ENCODE data around the gene ZNF599. TPM values are rescaled to one million over a fixed set of nuclear protein-coding genes. Genes with fewer than 3 reads are reported as not detected.

Gene ZNF599
- total and polyA plus RNA-seq, 2 experiments from 2014 or later = 3.6 to 6.0 TPM

- Mint-ChIP-seq H3K4me3 (no peak overlapping the region), H3K27me3 (ENCODE audit: insufficient read depth, low read depth, poor library complexity) (peaks cover 6% of the 10 kb centered on the region), H3K27ac (no peak overlapping the region), H3K9me3 (peaks cover 30% of the 10 kb centered on the region), H3K4me1 (no peaks in the 10 kb centered on the region), H3K36me3 (ENCODE audit: low read depth) (no peaks in the 10 kb centered on the region; the same call in 2 of the 3 replicates)
- H2AFZ ChIP-seq = no peak overlapping the region
- H3K79me2 ChIP-seq (replicated peaks; ENCODE audit: insufficient read depth) = no peaks in the 10 kb centered on the region
- H3K4me2 ChIP-seq = no peak overlapping the region
- ATAC-seq (no peak), DNase-seq (ENCODE audit: low spot score) (no peak)
- H3K27me3 ChIP-seq (ENCODE audit: insufficient read depth) = no peaks in the 10 kb centered on the region
- H3K36me3 ChIP-seq (ENCODE audit: insufficient read depth) = no peaks in the 10 kb centered on the region
- no peaks in the 10 kb centered on the region for H3K9me2 ChIP-seq (ENCODE audit: insufficient read depth)
- no peak overlapping the region for H3K27ac ChIP-seq (ENCODE audit: low read depth)
- TF ChIP-seq ZNF114 (CRISPR knock-in tag; IDR thresholded peaks at IDR 0.05) (no peak), POLR2AphosphoS5 (IDR thresholded peaks at IDR 0.05; ENCODE audit: low read depth) (no peak), REST (IDR thresholded peaks at IDR 0.05; ENCODE audit: unreplicated experiment) (no peak), STAT1 (IDR thresholded peaks at IDR 0.05; ENCODE audit: unreplicated experiment) (no peak), ZNF331 (CRISPR knock-in tag; IDR thresholded peaks at IDR 0.05; ENCODE audit: low read depth) (no peak), CREB1 (CRISPR knock-in tag; IDR thresholded peaks at IDR 0.05; ENCODE audit: low read depth) (no peak), ZNF462 (CRISPR knock-in tag; IDR thresholded peaks at IDR 0.05) (no peak), EZH2 (IDR thresholded peaks at IDR 0.05; ENCODE audit: low read depth, unreplicated experiment) (no peak), JUNB (IDR thresholded peaks at IDR 0.05; ENCODE audit: unreplicated experiment) (no peak), CTCF (conservative IDR thresholded peaks at IDR 0.05; ENCODE audit: low read depth in 2 of 2) (no peak), ETS1 (IDR thresholded peaks at IDR 0.05) (no peak)
- no peaks in the 10 kb centered on the region for H3K4me1 ChIP-seq (ENCODE audit: insufficient read depth)
- no peak overlapping the region for H3K4me3 ChIP-seq
- H4K20me1 ChIP-seq (replicated peaks; ENCODE audit: insufficient read depth) = no peaks in the 10 kb centered on the region
- H3F3A ChIP-seq (replicated peaks; ENCODE audit: low read depth) = no peaks in the 10 kb centered on the region
Measured at GRCh38 chr19:34722353-34722752, 50.7 kb downstream of the ZNF599 start.

Data from GM23338 (cell line).